ENCODE measurements around the gene DNAJB14. TPM values are rescaled to one million over a fixed set of nuclear protein-coding genes. Genes with fewer than 3 reads are reported as not detected.

The DNAJB14 gene
- total RNA-seq, 1 donor from 2014 or later: 60.5 TPM

- H4K20me1 ChIP-seq (ENCODE audit: insufficient read depth, low read length): no peaks in the 10 kb centered on the region
- peaks cover 1% of the 10 kb centered on the region for H3K27me3 Mint-ChIP-seq (ENCODE audit: low read depth, unreplicated experiment)
- H3K4me3 ChIP-seq (ENCODE audit: insufficient read depth, low read depth, low read length): no peak overlapping the region
- no peak overlapping the region for H2AFZ ChIP-seq (ENCODE audit: low read depth, low read length)
- no peaks in the 10 kb centered on the region for H3K36me3 ChIP-seq (ENCODE audit: insufficient read depth, low read length)
- no peaks in the 10 kb centered on the region for H3K9me3 Mint-ChIP-seq (ENCODE audit: unreplicated experiment)
- no peak overlapping the region for H3K4me3 Mint-ChIP-seq (ENCODE audit: unreplicated experiment)
- FAIRE-seq: no peak
- no peak overlapping the region for H3K9ac ChIP-seq (ENCODE audit: low read length)
- no peak overlapping the region for H3K27ac ChIP-seq (ENCODE audit: low read depth, low read length)
- no peak for TF ChIP-seq EZH2 (IDR thresholded peaks at IDR 0.05; ENCODE audit: insufficient read depth, low read length)
- TF ChIP-seq CTCF (IDR thresholded peaks at IDR 0.05; ENCODE audit: insufficient read depth, low read depth, low read length): no peak
- DNase-seq (ENCODE audit: low read depth): no peak
- H3K4me1 Mint-ChIP-seq (ENCODE audit: low read depth, unreplicated experiment): peaks cover 4% of the 10 kb centered on the region
- H3K36me3 Mint-ChIP-seq (ENCODE audit: low read depth, unreplicated experiment): no peaks in the 10 kb centered on the region
- no peak overlapping the region for H3K27ac Mint-ChIP-seq (ENCODE audit: unreplicated experiment)
- no peaks in the 10 kb centered on the region for H3K4me1 ChIP-seq (ENCODE audit: insufficient read depth, low read length)
- H3K4me2 ChIP-seq (ENCODE audit: low read length): no peak overlapping the region
- H3K27me3 ChIP-seq (ENCODE audit: insufficient read depth, low read length): no peaks in the 10 kb centered on the region
- no peaks in the 10 kb centered on the region for H3K79me2 ChIP-seq (ENCODE audit: insufficient read depth, low read length)
- H3K9me3 ChIP-seq (ENCODE audit: insufficient read depth, low read depth, low read length): no peaks in the 10 kb centered on the region
These were observed 99.5 kb downstream of the DNAJB14 start for GRCh38 chr4:99846891-99847290.

Other genes with a start within 250 kb of the DNAJB14 start
- 0.41 and 0.59 TPM in 2 replicates for gene DAPP1, start 129.8 kb downstream of the DNAJB14 start, total RNA-seq
- 49.6 and 53.9 TPM in 2 replicates for gene LAMTOR3, start 52.2 kb downstream of the DNAJB14 start, total RNA-seq
- gene H2AZ1, start 3.7 kb upstream of the DNAJB14 start, total RNA-seq: 210 and 273 TPM in 2 replicates
- gene DDIT4L, start 243.8 kb upstream of the DNAJB14 start, total RNA-seq: 0.14 and 1.5 TPM in 2 replicates

Data from astrocyte (in vitro differentiated cells and primary cell).